ENCODE data around the gene SLC28A1.

SLC28A1 gene

DNA sequence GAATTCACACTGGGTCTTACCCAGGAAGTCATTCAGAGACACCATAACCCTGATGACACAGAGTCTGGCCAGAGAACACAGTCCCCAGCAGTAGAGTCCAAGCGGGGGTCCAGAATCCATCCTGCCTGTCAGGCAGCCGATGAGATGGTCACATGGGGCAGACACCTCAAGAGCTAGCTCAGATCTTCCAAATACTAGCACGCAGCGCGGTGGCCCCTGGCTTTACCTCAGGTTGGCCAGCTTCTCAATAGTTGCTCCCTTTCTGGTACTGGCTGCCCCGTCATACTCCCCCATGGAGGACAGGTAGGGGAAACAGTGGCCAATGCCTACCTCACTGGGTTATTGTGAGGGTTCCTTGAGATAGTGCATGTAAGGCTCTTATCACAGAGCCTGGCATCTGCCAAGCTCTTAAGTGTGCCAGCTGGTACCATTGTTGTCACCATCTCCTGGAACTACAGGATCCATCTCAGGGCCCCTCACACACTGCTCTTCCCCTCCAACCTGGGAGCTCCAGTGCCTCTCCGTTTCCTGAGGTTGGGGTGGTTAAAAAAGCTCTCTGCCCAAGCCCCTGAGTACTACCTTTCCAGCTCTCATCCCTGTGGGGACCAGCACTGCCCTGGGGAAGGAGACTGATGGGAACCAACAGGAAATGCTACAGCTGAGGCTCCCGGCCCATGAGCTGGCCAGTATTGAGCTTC lies 3.5 kb upstream of the SLC28A1 start:
- H3K9me3 ChIP-seq (ENCODE audit: low read length): no peaks in the 10 kb centered on the region
- H3K36me3 ChIP-seq (ENCODE audit: insufficient read depth, low read length): no peaks in the 10 kb centered on the region
- H3K4me3 ChIP-seq (ENCODE audit: low read length): no peak overlapping the region
- H2AFZ ChIP-seq (ENCODE audit: low read depth, low read length): no peak overlapping the region
- H3K27me3 ChIP-seq (ENCODE audit: insufficient read depth, low read length): peaks cover 3% of the 10 kb centered on the region
- H3K4me1 ChIP-seq (ENCODE audit: insufficient read depth, low read length): peaks cover under 1% of the 10 kb centered on the region

DNA sequence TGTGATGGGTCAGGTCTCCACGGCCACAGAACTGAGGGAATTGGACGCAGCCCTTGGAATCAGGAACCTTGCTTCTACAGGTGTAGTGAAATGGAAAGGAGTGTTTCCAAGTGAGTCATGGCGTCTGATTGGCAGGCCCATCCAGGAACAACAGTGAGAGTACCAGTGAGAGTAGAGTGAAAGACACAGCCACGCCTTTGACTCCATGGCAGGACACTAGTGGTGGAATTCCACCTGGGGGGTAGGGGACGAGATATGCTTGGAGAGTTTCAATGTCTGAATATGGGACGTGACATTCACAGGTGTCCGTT lies 3.0 kb upstream of the SLC28A1 start:
- no peaks in the 10 kb centered on the region for H3K9me3 ChIP-seq (ENCODE audit: low read length)
- H3K36me3 ChIP-seq (ENCODE audit: insufficient read depth, low read length): no peaks in the 10 kb centered on the region
- no peak overlapping the region for H2AFZ ChIP-seq (ENCODE audit: low read depth, low read length)
- peaks cover 6% of the 10 kb centered on the region for H3K27me3 ChIP-seq (ENCODE audit: insufficient read depth, low read length)
- no peak overlapping the region for H3K4me3 ChIP-seq (ENCODE audit: low read length)
- no peaks in the 10 kb centered on the region for H3K4me1 ChIP-seq (ENCODE audit: insufficient read depth, low read length)

DNA sequence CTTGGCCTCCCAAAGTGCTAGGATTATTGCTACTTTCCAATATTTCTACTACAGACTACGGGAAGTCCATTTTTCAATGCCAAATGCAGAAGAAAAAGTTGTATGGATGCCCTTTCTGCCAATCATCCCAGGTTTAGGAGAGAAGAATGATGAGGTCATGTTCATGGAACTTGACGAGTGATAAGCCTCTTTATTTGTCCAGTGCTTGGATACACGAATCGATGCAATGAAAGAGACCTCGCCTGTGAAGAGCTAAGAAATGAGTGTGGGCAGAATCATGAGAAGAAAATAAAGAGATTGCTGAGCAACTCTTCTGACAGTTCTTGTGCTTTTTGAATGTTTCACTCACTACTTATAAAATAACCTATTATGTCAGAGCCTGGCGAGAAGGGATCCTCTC lies 996 bp upstream of the SLC28A1 start:
- Histone ChIP-seq H3K36me3 (ENCODE audit: insufficient read depth, low read length) (no peaks in the 10 kb centered on the region), H3K4me1 (ENCODE audit: insufficient read depth, low read length) (no peaks in the 10 kb centered on the region), H3K4me3 (ENCODE audit: low read length) (no peak overlapping the region), H3K27me3 (ENCODE audit: insufficient read depth, low read length) (peaks cover 10% of the 10 kb centered on the region), H3K9me3 (ENCODE audit: low read length) (no peaks in the 10 kb centered on the region), H2AFZ (ENCODE audit: low read depth, low read length) (no peak overlapping the region)

DNA sequence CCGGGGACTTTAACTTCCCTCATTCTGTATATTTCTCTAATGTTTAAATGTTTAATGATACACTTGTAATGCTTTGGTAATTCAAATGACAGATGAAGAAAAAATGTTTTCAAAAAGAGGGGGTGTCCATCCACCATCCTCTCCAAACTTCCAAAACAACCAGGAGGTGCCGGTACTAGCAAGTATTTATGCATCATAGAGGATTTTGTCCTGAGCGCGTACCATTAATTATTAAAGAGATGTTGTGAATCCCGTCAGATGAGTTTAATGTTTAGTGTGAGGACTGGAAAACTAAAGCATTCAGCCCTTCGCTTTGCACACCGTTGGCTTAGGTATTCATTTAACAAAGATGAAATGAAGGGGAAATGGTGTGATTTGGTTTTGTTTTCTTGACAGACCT lies 1.3 kb downstream of the SLC28A1 start:
- H3K27me3 ChIP-seq (ENCODE audit: insufficient read depth, low read length): peaks cover 10% of the 10 kb centered on the region
- no peaks in the 10 kb centered on the region for H3K4me1 ChIP-seq (ENCODE audit: insufficient read depth, low read length)
- no peak overlapping the region for H3K4me3 ChIP-seq (ENCODE audit: low read length)
- no peaks in the 10 kb centered on the region for H3K9me3 ChIP-seq (ENCODE audit: low read length)
- H3K36me3 ChIP-seq (ENCODE audit: insufficient read depth, low read length): no peaks in the 10 kb centered on the region
- H2AFZ ChIP-seq (ENCODE audit: low read depth, low read length): no peak overlapping the region

DNA sequence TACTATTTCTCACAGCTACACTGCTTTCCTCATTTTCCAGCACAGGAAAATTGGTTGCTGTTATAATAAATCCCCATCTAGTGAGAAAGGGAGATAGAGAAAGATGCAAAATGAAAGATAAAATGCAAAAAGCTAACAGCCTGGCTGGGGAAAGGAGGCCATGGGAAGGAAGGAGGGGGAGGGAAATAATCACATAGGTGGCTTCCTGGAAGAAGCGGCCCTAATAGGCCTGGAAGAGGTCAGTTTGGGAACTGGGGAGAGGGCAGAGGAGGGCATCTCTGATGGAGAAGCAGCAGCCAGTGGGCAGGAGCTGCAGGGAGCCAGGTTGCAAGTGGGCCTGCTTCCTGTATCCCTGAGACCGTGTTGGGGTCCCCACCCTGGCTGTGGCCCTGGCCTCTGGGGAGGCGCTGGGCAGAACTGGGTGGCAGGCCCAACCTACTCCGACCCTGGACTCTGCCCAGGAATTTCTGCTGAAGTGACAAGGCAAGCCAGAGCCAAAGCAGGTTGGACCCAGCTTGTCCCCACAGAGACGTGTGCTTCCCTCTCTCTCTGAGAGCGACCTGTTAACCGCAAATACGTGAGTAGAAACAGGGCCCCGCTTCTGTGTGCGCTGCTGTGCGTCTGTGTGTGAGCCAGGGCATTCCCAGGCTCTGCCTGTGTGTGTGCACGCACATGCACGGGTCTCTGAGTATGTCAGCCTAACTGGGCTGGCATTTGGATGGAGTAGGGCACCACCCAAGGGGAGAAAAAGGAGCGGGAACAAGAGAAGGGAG lies 1.9 kb downstream of the SLC28A1 start:
- no peaks in the 10 kb centered on the region for H3K4me1 ChIP-seq (ENCODE audit: insufficient read depth, low read length)
- no peak overlapping the region for H2AFZ ChIP-seq (ENCODE audit: low read depth, low read length)
- no peaks in the 10 kb centered on the region for H3K36me3 ChIP-seq (ENCODE audit: insufficient read depth, low read length)
- H3K27me3 ChIP-seq (ENCODE audit: insufficient read depth, low read length): peaks cover 10% of the 10 kb centered on the region
- no peaks in the 10 kb centered on the region for H3K9me3 ChIP-seq (ENCODE audit: low read length)
- H3K4me3 ChIP-seq (ENCODE audit: low read length): no peak overlapping the region

DNA sequence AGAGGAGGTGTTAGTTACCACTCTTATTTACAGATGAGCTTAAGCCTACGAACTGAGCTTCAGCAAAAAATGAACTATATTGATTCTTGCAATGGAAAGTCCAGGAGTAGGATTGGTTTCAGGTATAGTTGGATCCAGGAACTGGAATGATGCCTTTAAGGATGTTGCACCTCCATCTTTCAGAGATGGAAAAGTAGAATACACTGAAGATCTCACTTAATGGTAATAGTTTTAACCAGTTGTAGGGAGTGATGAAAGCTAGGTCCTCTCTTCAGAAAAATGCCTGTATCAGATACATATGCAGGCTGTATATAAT lies 2.5 kb downstream of the SLC28A1 start:
- Histone ChIP-seq H3K4me3 (ENCODE audit: low read length) (no peak overlapping the region), H3K27me3 (ENCODE audit: insufficient read depth, low read length) (peaks cover 7% of the 10 kb centered on the region), H3K4me1 (ENCODE audit: insufficient read depth, low read length) (no peaks in the 10 kb centered on the region), H3K9me3 (ENCODE audit: low read length) (no peaks in the 10 kb centered on the region), H3K36me3 (ENCODE audit: insufficient read depth, low read length) (no peaks in the 10 kb centered on the region), H2AFZ (ENCODE audit: low read depth, low read length) (no peak overlapping the region)

DNA sequence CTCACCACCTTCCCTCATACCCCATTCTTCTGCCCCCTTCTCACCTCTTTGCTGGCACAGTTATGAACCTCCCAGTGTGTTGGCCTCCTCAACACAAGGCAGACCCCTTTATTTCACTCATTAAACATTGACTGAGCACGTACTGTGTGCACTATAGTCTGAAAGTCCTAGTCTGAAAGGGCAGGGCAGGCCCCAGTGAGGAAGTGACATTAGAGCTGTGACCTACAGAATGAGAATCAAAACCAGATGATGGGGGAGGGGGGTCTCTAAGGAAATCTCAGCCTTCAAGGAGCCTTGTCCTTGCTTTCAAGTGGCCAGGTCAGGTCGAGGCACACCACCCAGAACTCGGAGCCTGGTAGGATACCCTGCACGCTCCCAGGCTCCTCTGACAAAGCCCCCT lies 3.5 kb downstream of the SLC28A1 start:
- no peaks in the 10 kb centered on the region for H3K4me1 ChIP-seq (ENCODE audit: insufficient read depth, low read length)
- peaks cover 7% of the 10 kb centered on the region for H3K27me3 ChIP-seq (ENCODE audit: insufficient read depth, low read length)
- no peaks in the 10 kb centered on the region for H3K36me3 ChIP-seq (ENCODE audit: insufficient read depth, low read length)
- no peak overlapping the region for H2AFZ ChIP-seq (ENCODE audit: low read depth, low read length)
- H3K9me3 ChIP-seq (ENCODE audit: low read length): no peaks in the 10 kb centered on the region
- H3K4me3 ChIP-seq (ENCODE audit: low read length): no peak overlapping the region

DNA sequence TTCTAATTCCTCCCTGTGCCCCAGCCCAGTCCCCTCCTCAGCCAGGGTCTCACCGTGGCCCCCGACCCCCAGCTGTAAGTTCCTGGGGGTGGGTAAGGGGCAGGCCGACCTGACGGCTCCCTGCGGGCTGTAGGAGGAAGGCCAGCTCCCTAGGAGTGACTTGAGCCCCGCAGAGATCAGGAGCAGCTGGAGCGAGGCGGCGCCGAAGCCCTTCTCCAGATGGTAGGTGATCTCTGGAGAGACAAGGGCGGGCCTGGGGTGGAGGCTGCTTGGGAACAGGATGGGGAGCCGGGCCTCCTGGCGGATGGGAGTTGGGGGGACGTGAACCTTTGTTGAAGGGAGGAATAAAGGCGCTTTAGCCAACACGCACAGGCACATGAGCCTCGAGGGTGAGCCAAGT lies 4.2 kb downstream of the SLC28A1 start:
- Histone ChIP-seq H3K4me3 (ENCODE audit: low read length) (no peak overlapping the region), H3K4me1 (ENCODE audit: insufficient read depth, low read length) (no peaks in the 10 kb centered on the region), H3K36me3 (ENCODE audit: insufficient read depth, low read length) (no peaks in the 10 kb centered on the region), H3K27me3 (ENCODE audit: insufficient read depth, low read length) (peaks cover 7% of the 10 kb centered on the region), H2AFZ (ENCODE audit: low read depth, low read length) (no peak overlapping the region), H3K9me3 (ENCODE audit: low read length) (no peaks in the 10 kb centered on the region)

DNA sequence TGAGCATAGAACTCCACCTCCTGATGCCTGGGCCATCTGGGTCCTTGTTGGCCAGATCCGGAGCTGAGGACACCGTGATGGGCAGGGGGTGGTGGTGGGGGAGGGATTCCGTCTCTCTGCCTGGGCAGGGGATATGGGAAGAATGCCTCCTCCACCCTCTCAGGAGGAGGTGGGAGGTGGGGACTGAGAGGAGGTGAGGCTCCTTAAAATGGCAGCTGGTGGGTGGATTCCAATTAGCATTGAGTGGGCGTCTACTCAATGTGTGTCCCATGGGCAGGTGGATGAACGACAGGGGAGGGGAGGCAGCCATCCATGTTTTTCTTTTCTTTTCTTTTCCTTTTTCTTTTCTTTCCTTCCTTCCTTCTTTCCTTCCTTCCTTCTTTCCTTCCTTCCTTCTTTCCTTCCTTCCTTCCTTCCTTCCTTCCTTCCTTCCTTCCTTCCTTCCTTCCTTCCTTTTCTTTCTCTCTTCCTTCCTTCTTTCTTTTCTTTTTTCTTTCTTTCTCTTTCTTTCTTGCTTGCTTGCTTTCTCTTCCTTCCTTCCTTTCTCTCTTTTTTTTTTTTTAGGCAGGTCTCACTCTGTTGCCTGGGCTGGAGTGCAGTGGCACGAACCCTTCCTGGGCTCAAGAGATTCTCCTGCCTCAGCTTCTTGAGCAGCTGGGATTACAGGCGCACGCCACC lies 5.0 kb downstream of the SLC28A1 start:
- no peak overlapping the region for H3K4me3 ChIP-seq (ENCODE audit: low read length)
- H3K9me3 ChIP-seq (ENCODE audit: low read length): no peaks in the 10 kb centered on the region
- no peak overlapping the region for H2AFZ ChIP-seq (ENCODE audit: low read depth, low read length)
- H3K36me3 ChIP-seq (ENCODE audit: insufficient read depth, low read length): no peaks in the 10 kb centered on the region
- H3K4me1 ChIP-seq (ENCODE audit: insufficient read depth, low read length): no peaks in the 10 kb centered on the region
- peaks cover 7% of the 10 kb centered on the region for H3K27me3 ChIP-seq (ENCODE audit: insufficient read depth, low read length)

DNA sequence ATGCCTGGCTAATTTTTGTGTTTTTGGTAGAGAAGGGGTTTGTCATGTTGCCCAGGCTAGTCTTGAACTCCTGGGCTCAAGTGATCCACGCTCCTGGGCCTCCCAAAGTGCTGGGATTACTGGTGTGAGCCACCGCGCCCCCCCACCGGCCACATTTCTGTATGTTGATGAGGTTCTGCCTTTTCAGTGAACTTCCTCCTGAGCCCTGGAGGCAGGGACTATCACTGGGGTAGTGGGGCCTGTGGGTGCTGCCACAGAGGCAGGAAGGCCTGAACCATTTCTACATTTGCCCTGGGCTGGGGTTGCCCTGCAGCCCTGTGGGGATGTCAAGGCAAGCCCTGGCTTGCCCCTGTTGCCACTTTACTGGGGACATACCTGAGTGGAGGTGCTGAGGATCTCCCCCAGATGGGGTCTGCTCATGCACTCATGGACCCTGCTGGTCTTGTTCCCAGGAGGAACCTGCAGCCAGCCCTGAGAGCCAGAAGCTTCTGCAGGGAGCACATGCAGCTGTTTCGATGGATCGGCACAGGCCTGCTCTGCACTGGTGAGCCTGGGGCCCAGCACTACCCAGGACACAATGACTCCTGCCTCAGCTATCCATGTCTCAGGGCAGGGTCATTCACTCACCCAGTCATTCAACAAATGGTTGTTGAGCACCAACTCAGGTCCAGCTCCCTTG lies 5.7 kb downstream of the SLC28A1 start:
- Histone ChIP-seq H3K36me3 (ENCODE audit: insufficient read depth, low read length) (no peaks in the 10 kb centered on the region), H3K4me1 (ENCODE audit: insufficient read depth, low read length) (no peaks in the 10 kb centered on the region), H3K9me3 (ENCODE audit: low read length) (no peaks in the 10 kb centered on the region), H3K4me3 (ENCODE audit: low read length) (no peak overlapping the region), H2AFZ (ENCODE audit: low read depth, low read length) (no peak overlapping the region), H3K27me3 (ENCODE audit: insufficient read depth, low read length) (peaks cover 7% of the 10 kb centered on the region)

DNA sequence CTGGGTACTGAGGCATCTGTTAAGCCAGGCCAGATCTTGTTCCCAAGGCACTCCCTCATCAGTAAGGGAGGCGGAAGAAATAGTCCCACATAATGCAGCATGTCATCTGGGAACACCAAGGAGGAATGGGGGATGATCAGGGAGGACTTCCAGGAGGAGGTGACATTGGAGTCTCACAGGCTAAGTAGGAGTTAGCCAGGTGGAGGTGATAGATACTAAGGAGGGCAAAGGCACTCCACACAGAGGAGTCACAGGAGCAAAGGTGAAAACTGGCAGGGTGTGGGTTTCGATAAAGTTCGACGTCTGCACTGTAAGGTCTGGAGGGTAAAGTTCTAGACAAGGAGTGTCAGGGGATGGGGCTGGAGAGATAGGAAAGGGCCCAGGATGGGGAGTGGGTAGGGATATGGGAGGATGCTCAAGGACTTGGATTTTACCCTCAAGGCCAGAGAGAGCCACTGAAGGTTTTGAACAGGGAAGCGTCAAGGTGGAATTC lies 6.3 kb downstream of the SLC28A1 start:
- Histone ChIP-seq H3K36me3 (ENCODE audit: insufficient read depth, low read length) (no peaks in the 10 kb centered on the region), H3K9me3 (ENCODE audit: low read length) (no peaks in the 10 kb centered on the region), H3K4me3 (ENCODE audit: low read length) (no peak overlapping the region), H2AFZ (ENCODE audit: low read depth, low read length) (no peak overlapping the region), H3K4me1 (ENCODE audit: insufficient read depth, low read length) (no peaks in the 10 kb centered on the region), H3K27me3 (ENCODE audit: insufficient read depth, low read length) (peaks cover 7% of the 10 kb centered on the region)

DNA sequence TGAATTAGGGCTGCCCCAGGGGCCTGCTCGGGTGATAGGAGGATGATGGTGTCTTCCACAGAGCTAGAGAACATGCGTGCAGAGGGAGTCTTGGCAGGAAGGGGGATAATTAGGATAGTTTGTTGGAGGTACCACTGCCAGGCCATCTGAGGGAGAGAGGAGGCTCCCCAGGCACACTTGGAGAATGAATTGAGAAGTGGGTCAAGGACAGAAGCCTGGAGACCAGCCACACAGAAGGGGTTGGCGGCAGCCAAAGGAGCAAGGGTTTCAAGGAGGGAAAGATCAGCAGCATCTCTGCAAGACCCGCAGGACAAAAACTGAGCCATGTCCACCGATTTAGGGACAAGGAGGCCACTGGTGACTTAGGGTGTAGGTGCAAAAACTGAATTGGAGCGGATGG lies 6.9 kb downstream of the SLC28A1 start:
- H2AFZ ChIP-seq (ENCODE audit: low read depth, low read length): no peak overlapping the region
- no peaks in the 10 kb centered on the region for H3K9me3 ChIP-seq (ENCODE audit: low read length)
- H3K4me1 ChIP-seq (ENCODE audit: insufficient read depth, low read length): no peaks in the 10 kb centered on the region
- no peak overlapping the region for H3K4me3 ChIP-seq (ENCODE audit: low read length)
- peaks cover 6% of the 10 kb centered on the region for H3K27me3 ChIP-seq (ENCODE audit: insufficient read depth, low read length)
- H3K36me3 ChIP-seq (ENCODE audit: insufficient read depth, low read length): no peaks in the 10 kb centered on the region

DNA sequence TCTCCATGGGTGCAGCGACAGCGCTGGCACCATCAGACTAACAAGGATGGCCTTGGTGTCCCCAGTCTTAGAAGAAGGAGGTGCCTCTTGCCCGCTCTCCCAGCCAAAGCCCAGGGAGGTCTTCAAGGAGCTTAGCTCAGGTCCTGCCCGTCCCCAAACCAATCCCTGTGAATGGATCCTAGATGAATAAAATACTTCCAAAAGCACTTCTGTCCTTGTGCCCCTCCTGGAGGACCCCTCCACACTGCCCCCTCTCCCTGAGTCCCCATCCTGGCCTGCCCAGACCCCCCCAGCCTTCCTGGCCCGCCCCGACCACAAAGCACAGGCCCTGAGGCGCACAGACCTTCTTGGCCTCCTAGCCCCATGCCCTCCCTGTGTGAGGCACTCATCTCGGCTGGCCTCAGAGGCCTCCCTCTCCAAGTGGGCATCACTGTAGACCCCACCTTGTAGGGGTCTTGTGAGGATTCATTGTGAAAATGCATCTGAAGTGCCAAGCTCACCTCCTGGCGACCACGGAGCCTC lies 8.4 kb downstream of the SLC28A1 start:
- no peaks in the 10 kb centered on the region for H3K27me3 ChIP-seq (ENCODE audit: insufficient read depth, low read length)
- no peaks in the 10 kb centered on the region for H3K36me3 ChIP-seq (ENCODE audit: insufficient read depth, low read length)

More for the DNA sequence above, 8.4 kb downstream of the SLC28A1 start:
- H2AFZ ChIP-seq (ENCODE audit: low read depth, low read length): no peak overlapping the region
- H3K4me3 ChIP-seq (ENCODE audit: low read length): no peak overlapping the region
- H3K4me1 ChIP-seq (ENCODE audit: insufficient read depth, low read length): no peaks in the 10 kb centered on the region
- H3K9me3 ChIP-seq (ENCODE audit: low read length): no peaks in the 10 kb centered on the region
